Ascending aorta (tissue), 2 donors: Measurements from ENCODE around the gene RWDD3. TPM values are rescaled to one million over a fixed set of nuclear protein-coding genes. Genes with fewer than 3 reads are reported as not detected.

Experiments
- DNase-seq, 2 donors: peaks; one replicate each; pipeline ENCODE4 v3.0.0-alpha.2; 2019; ENCODE audit warnings: low spot score in 2 of 2
- H3K27ac ChIP-seq, 2 donors: fragments of 200-600 bp; sonication (generic); one replicate each; pipeline ENCODE4 v1.5.1; 2016 to 2017; ENCODE audit warnings: mild to moderate bottlenecking in 1 of 2
- H3K27me3 ChIP-seq: fragments of 200-600 bp; sonication (generic); one replicate; pipeline ENCODE4 v1.5.1; 2017
- H3K36me3 ChIP-seq, 2 donors: fragments of 200-600 bp; sonication (generic); one replicate each; pipeline ENCODE4 v1.5.1; 2016
- H3K4me1 ChIP-seq, 2 donors: fragments of 200-600 bp; sonication (generic); one replicate each; pipeline ENCODE4 v1.5.1; 2016 to 2017; ENCODE audit warnings: mild to moderate bottlenecking in 1 of 2
- H3K4me3 ChIP-seq, 2 donors: fragments of 200-600 bp; sonication (generic); one replicate each; pipeline ENCODE4 v1.5.1; 2016 to 2017; ENCODE audit warnings: mild to moderate bottlenecking in 1 of 2
- H3K9me3 ChIP-seq, 2 donors: fragments of 200-600 bp; sonication (generic); one replicate each; pipeline ENCODE4 v1.5.1; 2016
- CTCF ChIP-seq, 3 experiments: fragments of 200-600 bp in 2 of 3; fragments of 450-650 bp in 1 of 3; sonication (generic) in 2 of 3; IDR thresholded peaks; one replicate each; pipeline ENCODE4 v1.5.1; 2016 to 2019; ENCODE audit warnings: antibody characterized with exemption in 3 of 3, mild to moderate bottlenecking in 1 of 3, moderate library complexity in 1 of 3
- intact Hi-C: fragments of 100-400 bp; cut with DNase I; formaldehyde crosslinking; loops from one replicate; pipeline ENCODE4 v1.15.1; 2023
- total RNA-seq: library from RNA; depleted of rRNA; stranded (reverse); fragments of >200 nt; gene quantifications from one replicate; pipeline ENCODE4 v1.1.0, GENCODE V29; 2016

The RWDD3 gene
- total RNA-seq, 1 donor from 2014 or later = not detected

GRCh38 chr1:95237981-95238703 lies 4.1 kb downstream of the RWDD3 start:
- H3K36me3 ChIP-seq = peaks cover 7 to 23% of the 10 kb centered on the region in 2 donors
- H3K27me3 ChIP-seq = no peaks in the 10 kb centered on the region
- peaks cover 0 to 2% of the 10 kb centered on the region in 2 donors for H3K4me1 ChIP-seq
- peaks cover 0 to 10% of the 10 kb centered on the region in 2 donors for H3K9me3 ChIP-seq
- H3K4me3 ChIP-seq = no peak overlapping the region
- intact Hi-C loops = loop anchor here (10.0 kb wide), 2 partner anchors 693 to 823 kb away; partner anchors contain the start of genes ABCD3 and F3
- no peak for TF ChIP-seq CTCF (IDR thresholded peaks at IDR 0.05)
- H3K27ac ChIP-seq = no peak overlapping the region
- DNase-seq = no peak

GRCh38 chr1:95245029-95245428 lies 11.0 kb downstream of the RWDD3 start:
- Histone ChIP-seq H3K4me3 (no peak overlapping the region), H3K36me3 (peaks cover 7 to 35% of the 10 kb centered on the region in 2 donors), H3K9me3 (peaks cover 0 to 10% of the 10 kb centered on the region in 2 donors), H3K4me1 (no peaks in the 10 kb centered on the region), H3K27ac (no peak overlapping the region), H3K27me3 (no peaks in the 10 kb centered on the region)
- DNase-seq = no peak
- no peak for TF ChIP-seq CTCF (IDR thresholded peaks at IDR 0.05)
- intact Hi-C loops = no loop called here

GRCh38 chr1:95246511-95246910 lies 12.5 kb downstream of the RWDD3 start:
- DNase-seq = no peak
- H3K36me3 ChIP-seq = peaks cover 2 to 26% of the 10 kb centered on the region in 2 donors
- intact Hi-C loops = no loop called here
- H3K27ac ChIP-seq = no peak overlapping the region
- no peaks in the 10 kb centered on the region for H3K27me3 ChIP-seq
- no peaks in the 10 kb centered on the region for H3K4me1 ChIP-seq
- H3K4me3 ChIP-seq = no peak overlapping the region
- peaks cover 0 to 9% of the 10 kb centered on the region in 2 donors for H3K9me3 ChIP-seq
- no peak for TF ChIP-seq CTCF (IDR thresholded peaks at IDR 0.05)

- Histone ChIP-seq H3K27ac (no peak overlapping the region), H3K36me3 (peaks cover 0 to 21% of the 10 kb centered on the region in 2 donors), H3K27me3 (no peaks in the 10 kb centered on the region), H3K4me1 (no peaks in the 10 kb centered on the region), H3K4me3 (no peak overlapping the region), H3K9me3 (no peaks in the 10 kb centered on the region)
- DNase-seq = no peak
- intact Hi-C loops = no loop called here
- TF ChIP-seq CTCF (IDR thresholded peaks at IDR 0.05) = no peak
Observed at GRCh38 chr1:95247607-95248006, 13.6 kb downstream of the RWDD3 start.

GRCh38 chr1:95249916-95250315 lies 15.9 kb downstream of the RWDD3 start:
- DNase-seq = no peak
- Histone ChIP-seq H3K36me3 (peaks cover 0 to 29% of the 10 kb centered on the region in 2 donors), H3K27me3 (no peaks in the 10 kb centered on the region), H3K27ac (no peak overlapping the region), H3K4me3 (no peak overlapping the region), H3K9me3 (no peaks in the 10 kb centered on the region), H3K4me1 (no peaks in the 10 kb centered on the region)
- intact Hi-C loops = no loop called here
- TF ChIP-seq CTCF (IDR thresholded peaks at IDR 0.05) = no peak
